Ramos (cell line): ENCODE measurements around the gene ITIH3.

Experiments used
- in situ Hi-C: fragments of 300-500 bp; cut with MboI; formaldehyde crosslinking; loops from one replicate; pipeline ENCODE4 v1.14.3; 2022; ENCODE audit warnings: low sequenced_read_pairs; ENCODE audit not compliant: unreplicated experiment

The ITIH3 gene

DNA sequence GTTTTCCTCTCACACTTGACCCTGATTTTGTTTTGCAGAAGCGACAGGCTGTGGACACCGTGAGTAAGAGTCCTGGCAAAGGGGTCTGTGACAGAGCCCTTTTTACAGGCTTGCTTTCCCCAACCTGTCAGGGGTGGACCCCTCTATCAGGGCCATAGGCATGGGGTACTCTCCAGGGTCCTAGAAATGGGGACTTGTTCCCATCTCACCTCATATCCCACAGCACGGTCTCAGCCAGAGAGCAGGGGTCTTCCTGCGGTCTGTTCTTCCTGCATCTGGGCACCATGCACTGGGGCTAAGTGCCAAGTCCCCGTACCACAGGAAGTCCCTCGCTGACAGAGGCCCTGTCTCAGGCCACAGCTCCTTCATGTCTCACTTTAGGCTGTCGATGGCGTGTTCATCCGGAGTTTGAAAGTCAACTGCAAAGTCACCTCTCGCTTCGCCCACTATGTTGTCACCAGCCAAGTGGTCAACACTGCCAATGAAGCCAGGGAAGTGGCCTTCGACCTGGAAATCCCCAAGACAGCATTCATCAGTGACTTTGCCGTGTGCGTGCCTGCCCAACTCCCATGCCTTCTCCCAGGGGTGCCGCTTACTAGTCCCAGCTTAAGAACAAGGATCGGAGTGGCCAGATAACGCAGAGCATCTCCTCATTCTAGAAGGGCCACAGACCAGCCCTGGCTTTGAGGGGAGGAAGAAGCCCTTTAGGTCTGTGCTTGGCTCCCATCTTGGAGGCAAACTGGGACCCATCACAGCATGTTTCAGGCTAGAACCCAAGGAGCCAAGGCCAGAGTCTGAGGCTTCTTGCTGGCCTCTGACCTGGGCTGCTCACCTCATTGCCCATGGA, 16.4 kb upstream of the ITIH3 start:
- in situ Hi-C loops = no loop called here

DNA sequence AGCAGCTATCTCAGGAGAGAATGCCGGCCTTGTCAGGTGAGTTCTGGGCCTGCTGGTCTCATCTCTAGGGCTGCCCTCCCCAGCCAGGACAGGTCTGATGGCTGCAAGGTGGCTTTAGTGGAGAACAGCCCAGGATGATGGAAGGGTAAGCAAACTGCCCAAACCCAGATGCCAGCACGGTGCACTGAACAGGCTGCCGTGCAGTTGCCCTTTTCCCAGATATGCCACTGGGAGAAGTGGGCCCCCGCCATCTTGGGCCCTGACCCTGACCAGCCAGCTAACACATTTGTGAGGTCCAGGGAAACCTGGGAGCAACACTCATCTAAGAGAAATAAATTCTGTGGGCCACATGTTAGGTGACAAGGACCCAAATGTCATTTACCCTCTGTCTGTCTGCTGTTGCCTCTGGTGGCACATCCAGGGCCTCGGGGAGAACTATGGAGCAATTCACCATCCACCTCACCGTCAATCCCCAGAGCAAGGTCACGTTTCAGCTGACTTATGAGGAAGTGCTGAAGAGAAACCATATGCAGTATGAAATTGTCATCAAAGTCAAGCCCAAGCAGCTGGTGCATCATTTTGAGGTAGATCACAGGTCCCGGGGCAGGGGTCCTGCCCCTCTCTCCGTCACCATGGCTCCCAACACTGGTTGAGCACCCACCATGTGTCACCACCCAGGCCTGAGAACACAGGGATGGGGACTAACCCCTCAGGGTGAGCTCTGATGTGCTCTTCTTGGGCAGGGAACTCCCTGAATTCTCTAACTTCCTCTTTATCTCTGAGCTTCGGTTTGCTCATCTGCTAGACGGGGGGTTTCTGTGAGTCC, 15.4 kb upstream of the ITIH3 start:
- in situ Hi-C loops = no loop called here

DNA sequence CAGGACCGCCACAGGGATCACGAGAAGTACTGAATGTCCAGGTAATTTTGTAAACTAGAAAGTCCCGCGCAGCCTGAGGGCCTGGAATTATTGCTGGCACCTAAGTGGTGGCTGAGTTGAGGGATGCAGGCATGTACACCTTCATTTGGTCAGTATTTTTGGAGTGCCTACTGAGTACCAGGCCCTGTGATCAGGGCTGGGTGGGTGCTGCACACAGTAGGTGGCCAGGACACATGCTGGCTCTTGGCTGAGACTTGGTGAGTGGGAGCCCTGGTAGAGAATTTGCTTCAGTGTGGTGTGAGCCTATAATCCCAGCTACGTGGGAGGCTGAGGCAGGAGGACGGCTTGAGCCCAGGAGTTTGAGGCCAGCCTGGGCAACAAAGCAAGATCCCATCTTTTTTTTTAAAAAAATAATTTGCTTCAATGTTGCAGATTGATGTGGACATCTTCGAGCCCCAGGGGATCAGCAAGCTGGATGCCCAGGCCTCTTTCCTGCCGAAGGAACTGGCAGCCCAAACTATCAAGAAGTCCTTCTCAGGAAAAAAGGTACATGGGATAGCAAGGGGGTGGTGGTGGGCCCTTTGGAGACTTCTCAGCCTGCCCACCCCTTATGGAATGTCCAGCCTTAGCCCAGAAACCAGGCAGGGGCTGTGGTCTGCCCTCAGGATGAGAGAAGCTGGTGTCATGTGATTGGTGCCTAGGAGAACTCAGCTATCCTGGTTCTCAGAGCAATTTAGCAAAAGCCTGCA, 14.6 kb upstream of the ITIH3 start:
- in situ Hi-C loops = no loop called here

DNA sequence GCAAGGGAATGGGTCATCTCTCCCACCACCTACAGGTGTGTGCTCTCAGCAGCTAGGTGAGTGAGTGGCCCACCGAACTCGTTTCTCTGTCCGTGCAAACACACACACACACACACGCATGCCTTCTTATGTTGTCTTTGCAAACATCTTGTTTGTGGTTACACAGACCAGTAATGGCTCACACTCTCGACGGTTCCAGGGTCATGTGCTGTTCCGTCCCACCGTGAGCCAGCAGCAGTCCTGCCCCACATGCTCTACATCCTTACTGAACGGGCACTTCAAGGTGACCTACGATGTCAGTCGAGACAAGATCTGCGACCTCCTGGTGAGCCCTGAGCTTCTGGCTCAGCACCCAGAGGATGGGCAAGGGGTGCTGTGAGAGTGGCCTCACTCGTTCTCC, 12.9 kb upstream of the ITIH3 start:
- in situ Hi-C loops = no loop called here

DNA sequence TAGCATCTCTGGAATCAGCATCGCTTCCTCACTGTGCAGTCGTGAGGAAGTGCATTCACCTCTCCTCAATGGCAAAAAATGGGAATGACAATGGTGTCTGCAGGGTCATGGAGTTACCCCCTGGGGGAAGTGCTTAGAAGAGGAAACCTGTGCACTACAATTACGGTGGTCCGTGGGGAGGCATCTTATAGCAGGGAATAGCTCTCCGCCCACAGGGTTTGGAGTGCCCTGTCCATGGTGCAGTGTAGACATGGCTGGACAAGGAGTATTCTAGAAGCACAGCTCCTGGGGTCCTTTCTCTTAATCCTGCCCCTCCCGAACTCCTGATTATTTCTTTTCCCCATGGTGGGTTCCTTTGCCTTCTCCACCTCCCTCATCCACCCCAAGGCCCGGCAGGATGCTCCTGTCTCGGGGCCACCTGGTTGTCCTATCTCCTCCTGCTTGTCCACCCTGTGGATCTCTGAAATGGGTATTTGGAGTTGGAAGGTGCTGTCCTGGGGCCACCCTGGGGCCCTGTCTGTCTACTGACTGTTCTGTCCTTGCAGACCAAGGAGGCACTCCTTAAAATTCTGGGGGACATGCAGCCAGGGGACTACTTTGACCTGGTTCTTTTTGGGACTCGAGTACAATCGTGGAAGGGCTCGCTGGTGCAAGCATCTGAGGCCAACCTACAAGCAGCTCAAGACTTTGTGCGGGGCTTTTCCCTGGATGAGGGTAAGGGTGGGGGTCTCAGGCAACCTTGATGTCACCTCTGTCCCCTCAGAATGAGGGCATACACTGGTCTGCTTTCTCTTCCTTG, 12.0 kb upstream of the ITIH3 start:
- in situ Hi-C loops = no loop called here

DNA sequence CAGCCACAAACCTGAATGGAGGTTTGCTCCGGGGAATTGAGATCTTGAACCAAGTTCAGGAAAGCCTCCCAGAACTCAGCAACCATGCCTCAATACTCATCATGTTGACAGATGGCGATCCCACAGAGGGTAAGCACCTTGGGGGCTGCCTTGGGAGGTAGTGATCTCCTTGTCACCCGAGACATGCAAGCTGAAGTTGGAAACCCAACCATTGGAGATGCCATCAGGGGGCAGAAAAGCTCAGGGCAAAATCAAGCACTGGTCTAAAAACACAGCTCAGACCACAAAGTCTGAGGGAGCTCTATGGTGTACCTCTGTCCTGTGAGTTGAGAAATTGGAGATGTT, 11.4 kb upstream of the ITIH3 start:
- in situ Hi-C loops = no loop called here

DNA sequence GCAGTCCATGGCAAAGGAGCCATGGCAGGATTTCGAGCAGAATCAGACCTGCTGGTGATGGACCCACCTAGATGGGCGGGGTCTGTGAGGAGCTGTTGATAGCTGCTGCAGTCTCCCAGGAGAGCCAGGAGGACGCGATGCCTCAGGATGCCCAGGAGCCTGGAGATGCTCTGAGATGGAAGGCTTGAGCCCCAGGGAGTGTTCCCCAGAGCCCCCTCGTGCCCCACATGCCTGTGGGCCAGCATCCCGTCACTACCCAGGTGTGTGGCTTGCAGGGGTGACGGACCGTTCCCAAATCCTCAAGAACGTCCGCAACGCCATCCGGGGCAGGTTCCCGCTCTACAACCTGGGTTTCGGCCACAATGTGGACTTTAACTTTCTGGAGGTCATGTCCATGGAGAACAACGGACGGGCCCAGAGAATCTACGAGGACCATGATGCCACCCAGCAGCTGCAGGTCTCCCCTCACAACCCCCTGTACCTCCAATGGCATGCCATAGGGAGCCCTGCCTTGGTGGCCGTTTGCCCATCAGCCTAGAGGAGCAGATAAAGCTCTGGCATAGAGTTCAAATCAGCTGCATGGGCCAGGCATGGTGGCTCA, 10.5 kb upstream of the ITIH3 start:
- in situ Hi-C loops = no loop called here

DNA sequence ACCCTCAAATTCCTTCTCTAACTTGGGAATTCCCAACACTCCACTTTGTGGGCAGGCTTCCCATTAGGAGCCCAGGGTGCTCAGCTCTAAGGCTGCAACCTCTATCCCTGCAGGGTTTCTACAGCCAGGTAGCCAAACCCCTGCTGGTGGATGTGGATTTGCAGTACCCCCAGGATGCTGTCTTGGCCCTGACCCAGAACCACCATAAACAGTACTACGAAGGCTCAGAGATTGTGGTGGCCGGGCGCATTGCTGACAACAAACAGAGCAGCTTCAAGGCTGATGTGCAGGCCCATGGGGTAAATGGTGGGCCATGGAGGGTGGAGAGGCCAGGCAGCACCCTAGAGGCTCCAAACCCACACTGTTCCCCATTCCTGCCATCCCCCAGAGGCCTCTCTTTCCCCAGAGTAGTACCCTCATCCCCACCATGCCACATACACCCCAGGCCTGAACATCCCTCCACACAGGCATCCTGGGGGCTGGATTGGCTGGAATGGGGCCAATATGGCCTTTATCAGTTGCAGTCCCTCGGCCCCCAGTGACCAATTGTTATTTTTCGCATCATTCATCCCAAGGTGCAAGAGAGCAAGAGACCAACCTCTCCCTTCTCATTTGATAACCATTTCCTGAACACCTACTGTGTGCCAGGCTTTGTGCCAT, 9.5 kb upstream of the ITIH3 start:
- in situ Hi-C loops = no loop called here

DNA sequence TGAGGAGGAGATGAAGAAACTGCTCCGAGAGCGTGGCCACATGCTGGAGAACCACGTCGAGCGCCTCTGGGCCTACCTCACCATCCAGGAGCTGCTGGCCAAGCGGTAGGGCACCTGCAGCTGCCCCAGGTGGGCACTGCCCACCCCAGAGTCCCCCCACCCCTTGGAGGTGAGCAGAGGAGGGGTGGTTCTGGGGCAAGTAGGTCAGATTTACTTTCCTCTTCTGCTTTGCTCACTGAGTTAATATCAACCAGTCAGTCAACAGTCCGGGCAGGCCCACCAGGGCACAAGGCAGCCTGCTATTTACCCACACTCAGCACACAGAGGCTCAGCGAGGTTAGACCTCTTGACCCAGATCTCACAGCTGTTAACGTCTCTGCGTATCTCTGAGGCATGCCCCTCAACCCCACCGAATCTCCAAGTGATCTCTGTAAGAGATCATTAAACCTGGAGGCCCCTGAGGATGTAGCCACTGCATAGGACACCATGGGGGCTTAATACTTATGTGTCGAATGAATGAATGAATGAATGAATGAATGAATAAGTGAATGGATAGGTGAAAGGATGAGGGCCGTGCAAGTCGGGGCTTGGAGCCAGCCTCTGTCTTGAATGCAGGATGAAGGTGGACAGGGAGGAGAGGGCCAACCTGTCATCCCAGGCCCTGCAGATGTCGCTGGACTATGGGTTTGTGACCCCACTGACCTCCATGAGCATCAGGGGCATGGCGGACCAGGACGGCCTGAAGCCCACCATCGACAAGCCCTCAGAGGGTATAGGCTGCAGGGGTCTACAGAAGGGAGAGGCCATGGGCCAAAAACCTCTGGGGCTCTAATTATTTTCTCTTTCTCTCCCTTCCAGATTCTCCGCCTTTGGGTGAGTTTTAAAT, 8.0 kb upstream of the ITIH3 start:
- in situ Hi-C loops = no loop called here

DNA sequence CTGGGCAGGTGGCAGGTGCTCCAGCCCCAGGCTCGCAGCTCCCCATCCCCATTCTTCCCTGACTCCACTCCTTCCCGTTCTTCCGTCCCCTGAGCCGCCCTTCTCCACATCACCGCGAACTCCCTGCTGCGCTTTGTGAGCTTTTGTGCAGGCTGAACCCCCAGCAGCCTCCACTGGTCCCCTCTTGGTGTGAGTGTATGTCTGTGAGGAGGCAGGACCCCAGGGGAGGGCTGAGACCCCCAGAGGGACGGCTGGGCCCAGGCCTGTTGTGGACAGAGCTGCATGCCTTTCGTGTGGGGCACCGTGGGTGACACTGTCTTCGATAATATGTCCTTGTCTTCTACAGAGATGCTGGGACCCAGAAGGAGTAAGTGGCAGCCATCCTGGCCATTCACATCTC, 7.3 kb upstream of the ITIH3 start:
- in situ Hi-C loops = no loop called here

DNA sequence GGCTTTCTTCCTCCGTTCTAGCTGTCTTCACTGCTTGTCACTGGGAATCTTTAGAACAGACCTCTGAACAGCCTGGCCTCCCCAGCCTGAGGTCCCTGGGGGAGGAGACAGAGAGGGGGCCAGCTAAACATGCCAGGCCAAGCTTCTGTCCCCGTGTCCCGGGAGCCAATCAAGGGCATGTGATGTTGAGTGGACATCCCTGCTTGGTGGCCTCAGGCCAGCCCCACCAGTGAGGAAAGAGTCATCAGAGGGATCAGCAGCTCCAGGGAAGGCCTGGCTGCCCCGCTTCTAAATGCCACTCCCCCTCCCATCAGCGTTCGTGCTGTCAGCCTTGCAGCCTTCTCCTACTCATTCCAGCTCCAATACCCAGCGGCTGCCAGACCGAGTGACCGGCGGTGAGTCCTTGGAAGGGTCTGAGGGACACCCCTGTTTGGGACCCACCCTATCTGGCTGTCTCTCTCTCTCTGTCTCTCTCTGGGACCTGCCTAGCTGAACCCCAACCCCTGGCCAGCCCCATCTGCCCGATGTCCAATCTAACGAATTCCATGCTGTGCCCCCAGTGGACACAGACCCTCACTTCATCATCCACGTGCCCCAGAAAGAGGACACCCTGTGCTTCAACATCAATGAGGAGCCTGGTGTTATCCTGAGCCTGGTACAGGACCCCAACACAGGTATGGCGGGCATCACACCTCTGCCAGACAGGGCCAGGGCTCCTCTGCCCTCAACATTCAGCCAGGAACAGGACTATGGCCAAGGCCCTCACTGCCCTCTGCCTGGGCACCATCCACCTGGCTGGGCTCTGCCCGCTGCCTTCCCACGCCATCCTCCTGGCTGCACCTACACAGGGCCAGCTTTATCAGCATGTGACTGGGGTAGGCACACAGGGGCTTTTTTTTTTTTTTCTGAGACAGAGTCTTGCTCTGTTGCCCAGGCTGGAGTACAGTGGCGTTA, 6.6 kb upstream of the ITIH3 start:
- in situ Hi-C loops = no loop called here

DNA sequence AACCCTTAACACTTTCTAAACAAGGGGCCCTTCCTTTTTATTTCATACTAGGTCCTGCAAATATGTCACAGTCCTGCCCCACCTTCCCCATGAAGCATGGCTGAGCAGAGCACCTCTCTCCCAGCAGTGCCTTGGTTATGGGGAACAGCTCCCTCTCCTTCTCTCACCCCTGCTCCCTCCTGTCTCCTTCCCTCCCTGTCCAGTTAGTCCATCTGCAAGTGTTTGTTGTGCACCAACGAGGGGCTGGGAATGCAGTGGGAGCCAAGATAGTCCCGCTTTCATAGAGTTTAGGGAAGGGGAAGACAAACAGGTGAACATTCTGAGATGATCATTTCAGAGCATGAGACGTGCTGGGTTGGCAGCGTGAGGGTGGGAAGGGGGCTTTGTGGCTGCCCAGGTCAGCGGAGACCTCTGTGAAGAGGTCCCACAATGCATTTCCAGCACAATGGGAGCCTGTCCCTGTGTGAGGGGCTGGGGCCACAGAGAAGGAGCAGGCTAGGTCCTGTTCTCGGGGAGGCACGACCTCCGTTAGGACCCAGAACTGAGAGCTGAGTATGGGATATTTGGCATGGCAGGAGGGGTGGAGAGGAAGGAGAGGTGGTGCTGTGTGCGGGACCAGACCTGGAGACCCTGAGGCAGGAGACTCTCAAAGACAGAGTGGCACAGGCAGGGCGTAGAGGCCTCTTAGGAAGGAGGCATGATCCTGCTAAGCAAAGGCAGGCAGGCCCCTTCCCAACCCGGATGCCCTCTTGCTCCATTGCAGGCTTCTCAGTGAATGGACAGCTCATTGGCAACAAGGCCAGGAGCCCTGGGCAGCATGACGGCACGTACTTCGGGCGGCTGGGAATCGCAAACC, 5.5 kb upstream of the ITIH3 start:
- in situ Hi-C loops = no loop called here

DNA sequence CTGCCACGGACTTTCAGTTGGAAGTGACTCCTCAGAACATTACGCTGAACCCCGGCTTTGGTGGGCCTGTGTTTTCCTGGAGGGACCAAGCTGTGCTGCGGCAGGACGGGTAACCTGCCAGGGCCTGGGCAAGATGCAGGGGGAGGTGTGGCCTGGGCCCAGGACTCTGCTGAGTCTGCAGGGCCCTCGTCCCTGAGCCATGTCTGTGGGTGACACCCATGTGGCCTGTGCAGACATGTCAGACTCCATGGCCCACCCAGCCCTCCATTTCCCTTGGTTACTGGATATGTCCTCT, 4.9 kb upstream of the ITIH3 start:
- in situ Hi-C loops = no loop called here

DNA sequence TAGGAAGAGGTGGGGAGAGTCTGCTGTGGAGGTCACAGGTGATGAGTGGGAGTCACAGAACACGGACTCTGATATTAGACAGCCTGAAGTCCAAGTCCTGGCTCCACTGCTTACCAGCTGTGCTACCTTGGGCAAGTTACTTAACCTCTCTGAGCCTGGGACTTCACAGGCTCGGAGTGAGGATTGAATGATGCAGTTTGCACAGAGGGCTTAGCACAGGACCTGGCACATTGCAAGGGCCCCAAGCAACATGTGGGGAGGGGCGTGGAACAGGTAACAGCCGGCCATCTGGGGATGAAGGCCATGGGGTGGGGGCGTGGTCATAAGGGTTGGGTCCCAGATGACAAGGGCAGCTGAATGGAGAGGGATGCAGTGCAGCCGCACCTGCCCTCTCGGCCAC, 4.3 kb upstream of the ITIH3 start:
- in situ Hi-C loops = no loop called here

DNA sequence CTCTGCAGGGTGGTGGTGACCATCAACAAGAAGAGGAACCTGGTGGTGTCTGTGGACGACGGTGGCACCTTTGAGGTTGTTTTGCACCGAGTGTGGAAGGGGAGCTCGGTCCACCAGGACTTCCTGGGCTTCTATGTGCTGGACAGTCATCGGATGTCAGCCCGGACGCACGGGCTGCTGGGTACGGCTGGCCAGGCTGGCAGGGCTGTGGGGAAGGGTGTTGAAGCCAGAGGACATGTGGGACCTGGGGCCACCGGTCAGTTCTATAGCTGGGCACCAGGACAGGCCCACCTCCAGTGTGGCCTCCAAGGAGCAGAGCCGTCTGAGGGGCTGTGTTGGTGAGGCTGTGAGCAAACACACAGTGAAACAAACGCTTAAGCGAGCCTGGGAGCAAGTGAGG, 3.9 kb upstream of the ITIH3 start:
- in situ Hi-C loops = no loop called here

DNA sequence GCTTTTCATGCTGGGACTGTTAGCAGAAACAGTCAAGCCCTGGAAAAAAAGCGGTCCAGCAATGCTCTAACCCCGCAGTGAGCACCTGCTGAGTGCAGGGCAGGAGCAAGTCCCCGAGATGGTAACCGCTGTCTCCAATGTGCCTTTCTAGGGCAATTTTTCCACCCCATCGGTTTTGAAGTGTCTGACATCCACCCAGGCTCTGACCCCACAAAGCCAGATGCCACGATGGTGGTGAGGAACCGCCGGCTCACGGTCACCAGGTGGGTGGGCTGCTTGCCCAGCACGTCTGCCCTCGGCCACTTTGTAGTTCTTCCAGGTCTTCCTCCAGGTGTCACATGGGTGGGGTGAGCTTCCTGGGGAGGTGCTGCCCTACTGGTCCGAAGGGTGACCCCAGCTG, 3.2 kb upstream of the ITIH3 start:
- in situ Hi-C loops = no loop called here

DNA sequence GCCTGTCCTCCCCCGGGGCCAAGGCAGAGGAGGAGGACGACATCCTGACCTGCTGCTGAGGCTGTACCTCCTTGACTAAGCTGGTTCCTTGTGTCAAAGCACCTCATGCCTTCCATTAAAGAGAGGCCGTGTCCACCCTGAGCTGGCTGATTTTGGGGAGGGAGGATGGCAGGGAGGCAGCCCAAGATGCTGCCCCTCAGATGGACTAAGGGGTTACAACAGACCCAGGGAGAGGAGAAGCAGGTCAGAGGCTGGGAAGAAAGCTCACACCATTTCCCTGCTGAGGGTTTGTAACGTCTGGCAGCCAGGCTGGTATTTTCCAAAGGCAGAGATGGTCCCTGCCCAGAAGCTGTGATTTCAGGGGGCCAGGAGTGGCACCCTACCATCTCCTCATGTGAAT, 2.7 kb upstream of the ITIH3 start:
- in situ Hi-C loops = no loop called here
